Measurements from ENCODE around the gene ADAMTS18.
"Not testable (repeated sequence)": the region's sequence is repeated elsewhere in the genome, so short reads cannot be mapped to it uniquely, and the experiment has no call there.

ADAMTS18 gene, protein sequence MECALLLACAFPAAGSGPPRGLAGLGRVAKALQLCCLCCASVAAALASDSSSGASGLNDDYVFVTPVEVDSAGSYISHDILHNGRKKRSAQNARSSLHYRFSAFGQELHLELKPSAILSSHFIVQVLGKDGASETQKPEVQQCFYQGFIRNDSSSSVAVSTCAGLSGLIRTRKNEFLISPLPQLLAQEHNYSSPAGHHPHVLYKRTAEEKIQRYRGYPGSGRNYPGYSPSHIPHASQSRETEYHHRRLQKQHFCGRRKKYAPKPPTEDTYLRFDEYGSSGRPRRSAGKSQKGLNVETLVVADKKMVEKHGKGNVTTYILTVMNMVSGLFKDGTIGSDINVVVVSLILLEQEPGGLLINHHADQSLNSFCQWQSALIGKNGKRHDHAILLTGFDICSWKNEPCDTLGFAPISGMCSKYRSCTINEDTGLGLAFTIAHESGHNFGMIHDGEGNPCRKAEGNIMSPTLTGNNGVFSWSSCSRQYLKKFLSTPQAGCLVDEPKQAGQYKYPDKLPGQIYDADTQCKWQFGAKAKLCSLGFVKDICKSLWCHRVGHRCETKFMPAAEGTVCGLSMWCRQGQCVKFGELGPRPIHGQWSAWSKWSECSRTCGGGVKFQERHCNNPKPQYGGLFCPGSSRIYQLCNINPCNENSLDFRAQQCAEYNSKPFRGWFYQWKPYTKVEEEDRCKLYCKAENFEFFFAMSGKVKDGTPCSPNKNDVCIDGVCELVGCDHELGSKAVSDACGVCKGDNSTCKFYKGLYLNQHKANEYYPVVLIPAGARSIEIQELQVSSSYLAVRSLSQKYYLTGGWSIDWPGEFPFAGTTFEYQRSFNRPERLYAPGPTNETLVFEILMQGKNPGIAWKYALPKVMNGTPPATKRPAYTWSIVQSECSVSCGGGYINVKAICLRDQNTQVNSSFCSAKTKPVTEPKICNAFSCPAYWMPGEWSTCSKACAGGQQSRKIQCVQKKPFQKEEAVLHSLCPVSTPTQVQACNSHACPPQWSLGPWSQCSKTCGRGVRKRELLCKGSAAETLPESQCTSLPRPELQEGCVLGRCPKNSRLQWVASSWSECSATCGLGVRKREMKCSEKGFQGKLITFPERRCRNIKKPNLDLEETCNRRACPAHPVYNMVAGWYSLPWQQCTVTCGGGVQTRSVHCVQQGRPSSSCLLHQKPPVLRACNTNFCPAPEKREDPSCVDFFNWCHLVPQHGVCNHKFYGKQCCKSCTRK (N-terminal part only)
- total RNA-seq = 0 reads per million in 4 donors

DNA sequence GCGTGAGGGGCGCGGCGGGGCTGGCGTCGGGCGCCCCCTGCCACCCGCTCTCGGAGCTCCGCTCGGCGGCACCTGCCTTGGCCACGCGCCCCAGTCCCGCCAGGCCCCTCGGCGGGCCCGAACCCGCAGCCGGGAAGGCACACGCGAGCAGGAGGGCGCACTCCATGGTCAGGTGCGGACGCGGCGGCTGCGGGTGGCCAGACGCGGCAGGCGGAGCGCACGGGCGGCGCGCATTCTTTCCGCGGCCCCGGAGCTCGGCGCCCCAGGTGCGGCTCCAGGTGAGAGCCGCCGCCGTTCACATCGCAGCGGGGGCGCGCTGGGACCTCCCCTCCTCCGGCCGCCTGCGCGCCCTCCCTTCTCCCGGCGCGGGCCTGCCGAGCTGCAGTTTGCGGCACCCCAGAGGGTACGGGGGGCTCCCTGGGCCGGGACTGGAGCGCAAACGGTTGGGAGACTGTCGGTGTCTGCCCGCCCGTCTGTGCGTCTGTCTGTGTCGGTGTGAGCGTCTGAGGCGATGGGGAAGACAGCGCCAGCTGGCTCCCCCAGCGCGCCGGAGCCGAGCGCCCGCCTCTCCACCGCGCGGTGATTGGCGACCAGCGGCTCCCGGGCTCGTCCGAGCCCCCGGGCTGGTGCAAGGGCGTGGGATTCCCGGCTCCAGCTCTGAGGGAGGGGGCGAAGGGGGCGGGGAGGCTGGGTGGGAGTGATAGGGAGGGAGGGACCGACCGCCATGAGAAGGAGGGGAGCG lies at the start of gene ADAMTS18:
TSS of gene ADAMTS18 (minus strand) at position 505 of the 742 bp plus-strand sequence. CDS start at position 166, 339 bp downstream.
- DNase-seq = no peak

DNA sequence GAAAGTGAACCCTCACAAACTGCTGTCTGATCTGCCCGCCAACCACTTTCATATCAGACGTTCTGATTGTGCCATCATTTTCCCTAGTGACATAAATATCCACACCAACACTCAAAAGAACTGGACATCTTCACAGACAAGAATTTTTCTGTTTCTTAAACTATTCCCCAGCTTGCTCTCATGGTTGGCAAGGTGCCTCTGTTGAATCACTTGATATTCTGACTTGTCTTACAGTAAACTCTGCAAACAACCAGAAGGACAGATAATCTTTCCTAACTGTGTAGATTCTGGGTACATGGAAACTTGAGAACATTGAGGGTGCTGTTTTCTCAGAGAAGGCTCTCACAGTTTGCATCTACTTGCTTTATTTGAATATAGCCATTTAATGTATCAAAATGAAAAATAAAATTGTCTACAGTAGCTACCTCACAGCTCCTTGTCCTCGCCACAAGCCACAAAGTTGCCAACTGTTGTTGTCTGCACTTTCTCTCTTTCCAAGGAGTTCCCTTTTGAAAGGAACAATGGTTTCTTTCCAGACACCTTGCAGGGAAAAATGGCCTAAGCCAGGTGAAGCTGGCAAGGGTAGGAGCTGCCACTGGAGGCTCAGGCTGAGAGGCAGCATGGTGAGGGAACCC lies 46.0 kb upstream of the ADAMTS18 start:
- DNase-seq = no peak

DNA sequence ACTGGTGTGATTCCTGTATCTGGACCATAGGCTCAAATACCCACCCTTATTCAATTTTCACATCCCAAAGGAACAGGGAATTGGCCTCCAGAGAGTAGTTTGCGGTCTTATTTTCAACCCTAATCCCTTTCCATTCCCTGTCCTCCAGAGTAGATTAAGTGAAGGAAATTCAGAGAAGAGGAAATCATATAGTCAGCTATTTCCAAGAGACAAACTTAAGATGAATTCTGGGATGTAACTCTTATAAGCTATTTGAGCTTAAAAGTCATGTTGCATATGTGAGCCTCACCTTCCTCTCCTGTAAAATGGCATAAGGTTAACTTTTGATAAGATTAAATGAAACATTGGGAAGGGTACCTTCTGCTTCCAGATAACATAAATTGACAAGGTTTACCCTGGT lies 37.4 kb upstream of the ADAMTS18 start:
- no peak for DNase-seq

DNA sequence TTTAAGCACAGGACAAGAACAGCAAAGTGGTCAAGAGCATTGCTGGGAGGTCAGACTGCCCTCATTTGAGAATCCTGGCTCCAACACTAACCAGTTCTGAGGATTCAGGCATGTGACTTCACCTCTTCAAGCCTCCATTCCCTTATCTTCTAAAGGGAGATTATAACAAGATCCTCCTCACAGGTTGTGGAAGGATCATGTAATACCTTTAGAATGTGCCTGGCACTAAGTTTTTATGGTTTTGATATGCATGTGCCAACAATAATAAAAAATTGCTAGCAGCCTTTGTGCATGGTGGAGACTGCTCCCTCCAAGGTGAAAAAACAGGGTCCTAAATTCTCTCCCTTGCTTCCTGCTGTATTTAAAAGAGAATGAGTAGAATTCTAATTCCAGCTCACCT lies 36.0 kb upstream of the ADAMTS18 start:
- no peak for DNase-seq

DNA sequence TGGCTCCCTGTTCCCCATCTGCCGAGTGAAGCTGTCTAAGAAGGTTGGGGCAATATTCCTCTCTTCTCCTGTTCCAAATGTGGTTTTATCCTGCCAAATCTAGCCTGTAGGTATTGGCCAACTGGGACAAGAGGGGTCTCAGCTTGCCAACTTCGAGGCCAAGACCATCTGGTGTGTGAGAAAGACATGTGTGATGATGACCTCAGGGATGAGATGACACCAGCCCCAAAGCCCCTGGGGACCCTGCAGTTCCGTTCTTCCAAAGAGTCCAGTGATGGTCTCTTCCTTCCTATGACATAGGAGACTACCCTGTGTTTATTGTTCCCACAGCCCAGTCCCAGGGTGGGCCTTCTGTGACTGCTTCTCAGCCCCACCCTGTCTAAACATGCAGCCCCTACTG lies 34.8 kb upstream of the ADAMTS18 start:
- DNase-seq = no peak

DNA sequence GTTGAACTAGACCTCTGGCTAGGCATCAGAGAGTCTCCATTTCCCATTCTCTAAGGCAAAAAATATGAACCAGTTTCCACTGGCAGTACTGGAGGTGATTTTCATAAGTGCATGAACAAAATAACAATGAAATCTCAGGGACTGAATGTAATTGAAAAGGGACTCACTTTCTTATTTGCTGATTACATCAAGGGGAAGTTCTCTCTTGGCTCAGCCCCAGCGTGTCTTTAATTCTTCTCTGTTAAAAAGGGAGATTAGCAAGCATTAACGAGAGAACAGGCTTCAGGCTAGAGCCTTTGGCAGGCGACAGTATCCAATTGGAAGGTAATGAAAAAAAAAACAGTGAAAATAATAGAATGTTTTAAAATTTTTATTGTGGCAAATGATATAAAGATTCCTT lies 34.0 kb upstream of the ADAMTS18 start:
- DNase-seq = no peak

DNA sequence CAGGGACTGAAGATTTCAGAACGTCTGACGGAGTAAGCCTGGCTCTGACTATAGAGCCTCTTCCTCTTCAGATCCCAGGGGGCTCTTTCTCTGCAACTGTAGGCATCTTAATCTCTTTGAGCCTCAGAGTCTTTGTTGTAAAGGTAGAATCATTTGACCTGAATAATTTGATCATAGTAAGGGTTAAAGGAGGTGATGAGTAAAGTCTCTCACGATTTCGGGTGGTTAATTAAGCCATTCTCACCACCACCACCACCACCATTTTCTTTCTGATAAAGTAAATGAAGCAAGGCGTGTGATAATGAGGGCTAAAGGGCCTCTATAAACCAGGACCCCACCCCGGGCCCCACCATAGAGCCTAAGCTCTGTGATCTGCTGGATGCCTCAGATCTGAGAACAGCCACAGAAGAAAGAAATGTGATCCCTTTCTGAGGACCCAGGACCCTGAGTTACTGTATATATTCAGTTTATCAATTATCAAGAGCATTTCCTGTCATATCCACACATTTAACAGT lies 33.0 kb upstream of the ADAMTS18 start:
- DNase-seq = no peak

DNA sequence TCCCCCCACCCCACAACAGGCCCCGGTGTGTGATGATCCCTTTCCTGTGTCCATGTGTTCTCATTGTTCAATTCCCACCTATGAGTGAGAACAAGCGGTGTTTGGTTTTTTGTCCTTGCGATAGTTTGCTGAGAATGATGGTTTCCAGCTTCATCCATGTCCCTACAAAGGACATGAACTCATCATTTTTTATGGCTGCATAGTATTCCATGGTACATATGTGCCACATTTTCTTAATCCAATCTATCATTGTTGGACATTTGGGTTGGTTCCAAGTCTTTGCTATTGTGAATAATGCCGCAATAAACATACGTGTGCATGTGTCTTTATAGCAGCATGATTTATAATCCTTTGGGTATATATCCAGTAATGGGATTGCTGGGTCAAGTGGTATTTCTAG lies 28.8 kb upstream of the ADAMTS18 start:
- not testable (repeated sequence) for DNase-seq

DNA sequence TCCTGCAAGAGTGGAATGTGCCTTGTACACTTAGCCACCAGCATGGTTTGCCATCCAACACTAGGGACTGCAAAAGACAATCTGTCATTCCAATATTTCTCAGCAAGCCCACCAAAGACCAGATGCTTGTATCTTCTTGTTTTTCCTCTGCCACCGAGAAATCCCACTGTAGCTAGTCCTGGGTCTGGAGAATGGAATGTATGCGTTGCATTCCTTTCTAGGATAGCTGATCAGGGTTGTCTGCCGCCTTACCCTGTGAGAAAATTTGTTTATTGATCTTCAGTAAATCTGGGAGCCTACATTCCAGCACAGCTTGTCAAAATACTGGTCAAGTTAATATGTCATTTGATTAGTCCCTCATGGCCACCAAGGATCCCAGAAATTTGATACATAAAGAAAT lies 28.1 kb upstream of the ADAMTS18 start:
- DNase-seq = no peak

DNA sequence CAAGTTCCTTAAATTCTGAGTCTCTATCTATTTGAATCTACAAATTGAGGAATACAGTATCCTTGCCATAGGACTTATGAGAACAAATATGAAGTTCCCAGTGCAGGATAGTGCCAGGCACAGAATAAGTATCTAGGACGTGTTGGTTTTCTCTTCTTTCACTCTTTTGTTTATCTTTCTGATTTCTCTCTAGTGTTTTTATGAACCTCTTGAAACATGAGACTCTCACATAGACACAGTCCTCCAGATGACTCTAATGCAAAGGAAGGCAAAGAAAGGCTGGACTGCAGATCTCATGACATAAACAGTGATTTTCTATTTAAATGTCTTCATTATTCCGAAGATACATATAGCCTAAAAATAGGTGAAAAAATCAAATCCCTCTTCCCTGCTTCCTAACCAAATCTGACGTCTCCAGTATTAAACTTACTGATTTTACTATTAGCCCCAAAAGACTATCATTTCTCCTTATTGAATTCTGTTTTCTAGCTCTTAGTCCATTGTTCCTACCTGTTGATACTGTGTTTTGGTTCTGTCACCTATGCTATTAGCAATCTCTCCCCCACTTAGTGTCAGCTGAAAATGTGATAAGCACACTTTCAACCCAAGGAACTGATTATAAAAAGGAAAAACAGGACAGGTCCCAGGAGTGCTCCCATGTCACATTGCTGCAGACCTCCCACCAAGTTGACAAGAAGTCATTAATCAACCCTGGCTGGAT lies 24.9 kb upstream of the ADAMTS18 start:
- DNase-seq = no peak

DNA sequence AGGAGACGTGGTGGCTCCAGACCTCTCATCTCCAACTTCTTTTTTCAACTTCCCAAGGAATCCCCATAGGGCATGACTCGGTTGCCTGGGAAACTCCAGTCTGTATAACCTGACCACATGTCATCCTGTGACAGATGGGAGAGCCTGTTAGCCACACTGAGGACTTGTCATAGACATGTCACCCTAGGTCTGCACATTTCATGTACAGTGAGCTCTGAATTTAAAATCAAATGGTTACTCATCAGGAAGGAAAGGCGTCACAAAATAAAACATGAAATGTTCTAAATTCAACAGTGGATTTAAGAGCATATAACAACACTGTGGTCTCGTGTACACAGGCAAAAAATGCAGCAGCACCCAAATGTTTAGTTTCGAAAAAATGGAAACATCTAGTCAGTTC lies 22.2 kb upstream of the ADAMTS18 start:
- no peak for DNase-seq

DNA sequence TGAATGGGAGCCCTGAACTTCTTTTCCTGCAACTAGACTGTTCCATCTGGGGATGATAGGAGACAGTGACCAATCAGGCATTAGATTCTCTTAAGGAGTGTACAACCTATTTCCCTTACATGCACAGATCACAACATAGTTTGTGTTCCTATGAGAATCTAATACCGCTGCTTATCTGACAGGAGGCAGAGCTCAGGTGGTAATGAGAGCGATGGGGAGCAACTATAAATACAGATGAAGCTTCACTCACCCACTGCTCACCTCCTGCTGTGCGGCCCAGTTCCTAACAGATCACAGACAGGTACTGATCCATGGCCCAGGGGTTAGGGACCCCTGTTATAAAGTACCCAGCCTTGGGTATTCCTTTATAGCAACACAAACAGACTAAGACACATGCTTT lies 17.4 kb upstream of the ADAMTS18 start:
- DNase-seq = no peak

DNA sequence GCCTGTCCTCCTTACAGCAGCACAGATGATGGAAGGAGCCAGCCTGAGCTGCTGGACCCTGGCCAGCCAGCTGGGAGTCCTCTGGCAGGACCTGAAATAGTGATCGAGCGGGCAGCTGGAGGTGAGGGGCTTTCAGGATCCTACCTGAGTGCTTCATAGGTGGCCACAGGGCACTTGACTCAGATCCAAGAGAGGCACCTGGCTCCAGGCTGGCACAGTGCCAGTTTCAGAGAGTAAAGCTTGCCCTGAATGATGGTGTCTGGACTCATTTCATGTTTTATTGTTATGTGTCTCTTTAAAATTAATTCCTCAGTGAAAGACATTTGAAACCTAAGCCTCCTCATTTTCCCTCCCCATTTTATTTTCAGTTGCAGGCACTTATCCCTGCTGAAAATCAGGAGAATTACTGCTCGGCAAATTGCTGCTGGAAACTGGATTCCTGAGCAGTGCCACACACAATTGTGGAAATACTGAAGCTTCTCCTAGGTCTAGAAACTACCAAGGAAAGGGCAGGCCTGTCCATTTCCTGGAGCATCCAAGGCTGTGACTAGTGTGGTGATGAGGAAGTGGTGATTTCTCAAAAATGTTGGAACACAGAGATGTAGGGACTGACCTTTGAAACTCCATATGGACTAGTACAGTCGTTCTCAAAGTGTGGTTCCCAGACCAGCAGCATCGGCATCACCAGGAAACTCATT lies 16.1 kb upstream of the ADAMTS18 start:
- no peak for DNase-seq

DNA sequence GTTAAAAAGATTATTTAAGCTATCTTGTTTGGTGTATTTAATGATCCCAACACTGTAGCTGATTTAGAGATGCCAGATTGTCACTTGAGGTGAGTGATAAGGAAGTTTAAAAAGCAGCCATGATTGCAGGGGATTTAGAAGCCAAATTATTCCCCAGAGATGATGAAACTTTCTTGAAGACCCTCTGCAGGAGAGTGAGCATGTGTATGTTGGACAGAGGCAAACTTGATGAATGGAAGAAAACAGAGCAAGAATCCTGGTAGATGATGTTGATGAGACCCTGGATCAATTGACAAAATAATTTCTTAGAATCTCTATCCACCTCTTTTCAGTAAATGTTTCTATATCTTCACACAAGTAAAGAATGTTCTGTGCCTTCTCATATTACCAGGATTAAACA lies 14.4 kb upstream of the ADAMTS18 start:
- no peak for DNase-seq

DNA sequence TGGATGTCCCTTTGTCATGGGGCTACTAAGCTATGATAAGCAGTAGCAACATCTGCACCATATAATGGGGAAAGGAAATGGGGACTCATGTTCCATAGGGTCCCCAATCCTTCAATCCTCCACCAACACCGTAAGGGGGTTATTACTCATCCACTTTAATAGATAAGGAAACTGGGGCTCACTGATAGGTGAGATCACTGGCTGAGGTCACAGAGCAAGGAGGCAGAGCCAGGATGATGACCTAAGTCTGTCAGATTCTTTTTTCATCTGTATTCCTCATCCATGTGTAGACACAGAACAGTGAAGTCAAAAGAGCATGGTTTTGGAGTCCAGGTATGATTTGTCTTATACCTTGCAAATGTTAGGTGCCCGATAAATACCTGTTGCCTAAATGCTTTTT lies 10.5 kb upstream of the ADAMTS18 start:
- no peak for DNase-seq

DNA sequence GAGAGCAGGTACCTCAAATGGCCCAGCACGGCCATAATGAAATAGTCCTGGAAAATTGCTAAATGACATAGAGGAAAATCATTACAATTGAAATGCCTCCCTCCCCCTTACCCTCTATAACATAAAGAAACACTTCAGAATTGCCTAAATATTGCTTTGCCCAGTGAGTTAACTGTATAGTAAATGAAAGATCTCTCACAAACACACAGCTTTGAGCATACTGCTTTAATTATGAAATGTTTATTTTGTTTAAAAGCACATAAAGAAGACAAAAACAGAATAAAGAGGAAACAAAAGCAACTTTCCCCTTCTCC lies 9.3 kb upstream of the ADAMTS18 start:
- DNase-seq = no peak

DNA sequence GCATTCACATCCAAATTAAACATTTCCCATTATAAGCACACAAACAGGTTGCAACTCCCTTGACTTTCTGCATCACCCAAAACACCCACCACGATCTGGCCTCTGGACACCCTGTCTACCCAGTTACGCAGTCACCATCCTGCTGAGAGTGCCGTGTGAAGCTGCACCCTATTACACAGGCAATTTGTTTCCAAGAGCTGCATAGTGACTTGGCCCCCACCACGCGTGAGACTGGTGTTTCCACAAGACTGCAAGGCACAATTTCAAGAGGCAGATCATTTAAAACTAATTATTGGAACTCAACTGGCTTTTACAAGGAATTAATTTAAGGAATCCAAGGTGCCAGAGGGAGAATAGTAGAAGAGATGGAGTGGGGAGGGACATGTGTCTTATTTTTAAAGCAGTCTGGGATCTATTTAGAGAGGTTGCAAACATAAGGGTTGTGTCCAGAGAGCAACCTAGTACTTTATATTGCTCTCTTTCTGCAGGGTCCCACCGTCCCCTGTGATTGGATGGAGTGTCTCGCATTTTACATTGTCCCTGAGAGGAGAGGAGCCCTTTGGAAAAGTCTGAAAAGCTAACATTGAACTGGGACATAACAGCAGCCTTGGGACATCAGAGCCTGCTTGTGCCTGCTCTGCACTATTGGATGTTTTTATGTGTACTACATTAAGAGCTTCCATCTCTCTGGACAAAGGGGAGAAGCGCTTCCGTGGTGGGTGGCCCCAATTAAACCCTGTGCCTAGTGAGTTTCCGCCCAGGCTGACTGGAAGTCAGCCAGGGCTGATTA lies 8.7 kb upstream of the ADAMTS18 start:
- DNase-seq = no peak

DNA sequence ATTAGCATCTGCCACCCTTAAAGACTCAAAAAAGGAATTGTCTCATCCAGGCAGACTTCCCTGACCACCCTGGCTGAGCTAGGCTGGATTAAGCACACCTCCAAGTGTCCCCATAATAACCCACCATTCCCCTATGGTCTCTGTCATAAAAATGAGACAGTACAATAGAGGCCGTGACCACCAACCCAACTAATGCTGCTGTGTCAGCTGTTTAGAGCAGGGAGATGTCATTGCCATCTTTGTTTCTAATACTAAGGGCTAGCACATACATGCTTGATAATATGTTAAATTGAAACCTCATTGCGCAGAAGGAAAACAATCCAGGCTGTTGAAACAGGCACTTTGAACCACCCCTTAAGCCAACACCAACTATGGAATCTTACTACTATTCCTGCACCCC lies 7.2 kb upstream of the ADAMTS18 start:
- no peak for DNase-seq

DNA sequence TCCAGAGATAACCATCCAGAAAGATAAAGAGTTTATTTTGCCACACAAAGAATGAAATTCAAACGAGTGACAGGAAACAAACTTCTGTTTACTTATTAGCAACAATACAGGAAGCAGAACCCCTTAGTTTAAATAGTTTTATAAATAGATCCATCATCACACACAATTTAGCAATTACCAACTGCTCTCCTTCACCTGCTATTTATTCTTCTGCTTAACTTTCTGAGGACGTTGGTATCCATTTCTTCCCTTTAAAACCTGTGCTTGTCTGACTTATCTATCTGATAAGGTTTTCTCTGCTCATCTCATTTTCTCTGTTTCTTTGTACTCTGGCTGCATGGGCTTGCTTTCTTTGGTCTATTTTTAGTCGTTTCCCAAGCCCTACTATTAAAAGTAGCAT lies 4.3 kb upstream of the ADAMTS18 start:
- no peak for DNase-seq

DNA sequence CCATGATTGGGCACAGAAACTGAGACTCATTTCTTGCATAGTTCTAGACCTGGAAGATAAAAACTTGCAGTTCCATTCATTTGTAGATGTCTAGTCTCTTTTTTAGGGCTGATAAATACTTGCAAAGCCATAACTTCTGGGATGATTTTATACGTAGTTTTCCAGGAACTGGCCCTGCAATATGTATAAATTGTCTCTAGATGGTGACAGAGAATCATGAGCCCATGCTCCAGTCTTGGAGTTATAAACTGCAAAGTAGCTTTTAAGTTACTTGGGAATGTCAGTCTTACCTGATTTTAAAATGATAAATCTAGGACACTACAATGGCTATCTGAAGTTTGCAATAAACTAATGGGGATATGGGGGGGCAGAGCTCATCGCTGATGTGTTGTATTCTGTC lies 3.0 kb upstream of the ADAMTS18 start:
- DNase-seq = no peak

Measured in T-helper 1 cell (primary cell).